NB4 (cell line): ENCODE results near the gene GNS.

ENCODE experiments used
- CTCF ChIP-seq: IDR thresholded peaks from one replicate; pipeline ENCODE4 v1.5.1; 2012; ENCODE audit warnings: low read depth, low read length
- POLR2A ChIP-seq: IDR thresholded peaks from 2 replicates; pipeline ENCODE4 v1.6.1; 2011; ENCODE audit warnings: mild to moderate bottlenecking; ENCODE audit not compliant: insufficient read length; ENCODE audit errors: extremely low read depth

- TF ChIP-seq POLR2A = no peak
- no peak for TF ChIP-seq CTCF
Measured at GRCh38 chr12:64793610-64794009, 34.4 kb upstream of the GNS start.
